ENCODE results near the gene SSX5. TPM values are rescaled to one million over a fixed set of nuclear protein-coding genes. Genes with fewer than 3 reads are reported as not detected.

Gene SSX5
- total and polyA plus RNA-seq, 2 of the 4 experiments (the other 2 are of a cell fraction): not detected

- Histone ChIP-seq H3K4me2 (ENCODE audit: low read depth, low read length) (no peak overlapping the region), H3K4me3 (ENCODE audit: insufficient read depth, low read depth, low read length) (no peak overlapping the region), H3K9ac (ENCODE audit: low read depth, low read length) (no peak overlapping the region), H4K20me1 (ENCODE audit: insufficient read depth, low read length) (no peaks in the 10 kb centered on the region), H3K56ac (ENCODE audit: extremely low read depth, insufficient read depth, low read length) (no peak overlapping the region), H2AFZ (replicated peaks; ENCODE audit: low read length, poor library complexity) (no peak overlapping the region), H3K18ac (ENCODE audit: low read depth, low read length) (no peak overlapping the region), H3K23ac (ENCODE audit: low read depth, low read length) (no peak overlapping the region), H3K4ac (ENCODE audit: low read depth, low read length) (no peak overlapping the region), H2AK5ac (ENCODE audit: low read depth, low read length) (no peak overlapping the region), H2BK120ac (ENCODE audit: low read depth, low read length) (no peak overlapping the region), H3K27me3 (ENCODE audit: control insufficient read depth, insufficient read depth, low read length) (no peaks in the 10 kb centered on the region), H3K14ac (replicated peaks; ENCODE audit: low read depth, low read length) (no peak overlapping the region), H2AK9ac (replicated peaks; ENCODE audit: low read depth, low read length, poor library complexity) (no peak overlapping the region), H2BK20ac (ENCODE audit: low read depth, low read length) (no peak overlapping the region), H3K36me3 (ENCODE audit: control insufficient read depth, insufficient read depth, low read length) (no peaks in the 10 kb centered on the region), H3K27ac (ENCODE audit: insufficient read depth, low read length) (no peak overlapping the region), H2BK5ac (ENCODE audit: low read depth, low read length, poor library complexity, severe bottlenecking) (no peak overlapping the region), H3K9me1 (ENCODE audit: insufficient read depth, low read length) (no peaks in the 10 kb centered on the region), H4K91ac (ENCODE audit: insufficient read depth, low read depth, low read length) (no peak overlapping the region), H3K79me1 (ENCODE audit: low read depth in 1 of 2, low read length in 2 of 2) (no peaks in the 10 kb centered on the region), H3K4me1 (ENCODE audit: control insufficient read depth, insufficient read depth, low read length) (no peaks in the 10 kb centered on the region), H4K5ac (ENCODE audit: low read depth, low read length) (no peak overlapping the region), H3K9me3 (ENCODE audit: control insufficient read depth, insufficient read depth, low read length) (no peaks in the 10 kb centered on the region), H2BK15ac (ENCODE audit: low read depth, low read length) (no peak overlapping the region), H4K8ac (ENCODE audit: low read depth in 2 of 2, low read length in 2 of 2) (no peak overlapping the region)
- ATAC-seq (ENCODE audit: low read depth): no peak
- no TSS peak for BruUV-seq (replicated peaks)
- no peak for TF ChIP-seq CHD1 (IDR thresholded peaks at IDR 0.05; ENCODE audit: low read depth, low read length)
- no peak for TF ChIP-seq CEBPB (IDR thresholded peaks at IDR 0.05; ENCODE audit: low read depth, low read length)
- no peak for TF ChIP-seq POLR2A (IDR thresholded peaks at IDR 0.05; ENCODE audit: low read depth, low read length)
- no peak for TF ChIP-seq BHLHE40 (IDR thresholded peaks at IDR 0.05; ENCODE audit: low read depth, low read length)
- TF ChIP-seq MAZ (IDR thresholded peaks at IDR 0.05; ENCODE audit: borderline replicate concordance, low read depth, low read length): no peak
- no peak for TF ChIP-seq RAD21 (IDR thresholded peaks at IDR 0.05; ENCODE audit: low read length)
- dilution Hi-C loops (cut with HindIII; ENCODE audit: low sequenced_read_pairs, unreplicated experiment) (no loop called here), intact Hi-C loops (cut with micrococcal nuclease) (no loop called here), in situ Hi-C loops (cut with MboI; ENCODE audit: low sequenced_read_pairs) (no loop called here)
- WGBS, 2 experiments (ENCODE audit: extremely low coverage in 2 of 2, insufficient read length in 1 of 2): no CpG with 5 or more reads among the region's 12 CpGs
- DNase-seq: no peak
- ChIA-PET CTCF (no interaction called here), POLR2A (ENCODE audit: unreplicated experiment) (no interaction called here)
Measured at GRCh38 chrX:48165241-48165640, 31.4 kb downstream of the SSX5 start.
